ENCODE measurements around the gene TMEM132E.

The TMEM132E gene

DNA sequence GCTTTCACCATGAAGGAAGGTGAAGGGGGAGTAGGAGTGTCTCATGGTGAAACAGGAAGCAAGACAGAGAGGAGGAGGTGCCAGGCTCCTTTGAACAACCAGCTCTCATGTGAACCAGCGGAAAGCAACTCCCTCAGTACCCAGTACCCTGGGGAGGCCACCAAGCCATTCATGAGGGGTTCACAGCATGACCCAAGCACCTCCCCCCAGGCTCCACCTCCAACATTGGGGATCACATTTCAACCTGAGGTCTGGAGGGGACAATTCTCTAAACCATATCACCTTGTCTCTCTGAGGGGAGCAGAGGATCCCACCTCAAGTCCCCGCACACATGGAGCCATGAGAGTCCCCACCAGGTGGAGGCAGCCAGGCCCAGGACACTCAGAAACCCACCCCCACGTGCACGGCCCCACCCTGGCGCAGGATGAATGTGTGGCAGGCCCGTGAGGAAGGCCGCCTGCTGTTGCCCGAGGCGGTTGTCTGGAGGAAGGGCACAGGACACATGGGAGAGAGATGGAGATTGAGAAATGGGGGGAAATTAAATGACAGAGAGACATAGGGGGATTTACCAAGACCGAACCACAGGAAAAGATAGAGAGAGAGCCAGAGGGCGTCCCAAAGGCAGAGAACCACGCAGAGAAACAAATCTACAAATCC is 85.9 kb downstream of the TMEM132E start:
- no peak for DNase-seq (ENCODE audit: low read depth in 3 of 3)

DNA sequence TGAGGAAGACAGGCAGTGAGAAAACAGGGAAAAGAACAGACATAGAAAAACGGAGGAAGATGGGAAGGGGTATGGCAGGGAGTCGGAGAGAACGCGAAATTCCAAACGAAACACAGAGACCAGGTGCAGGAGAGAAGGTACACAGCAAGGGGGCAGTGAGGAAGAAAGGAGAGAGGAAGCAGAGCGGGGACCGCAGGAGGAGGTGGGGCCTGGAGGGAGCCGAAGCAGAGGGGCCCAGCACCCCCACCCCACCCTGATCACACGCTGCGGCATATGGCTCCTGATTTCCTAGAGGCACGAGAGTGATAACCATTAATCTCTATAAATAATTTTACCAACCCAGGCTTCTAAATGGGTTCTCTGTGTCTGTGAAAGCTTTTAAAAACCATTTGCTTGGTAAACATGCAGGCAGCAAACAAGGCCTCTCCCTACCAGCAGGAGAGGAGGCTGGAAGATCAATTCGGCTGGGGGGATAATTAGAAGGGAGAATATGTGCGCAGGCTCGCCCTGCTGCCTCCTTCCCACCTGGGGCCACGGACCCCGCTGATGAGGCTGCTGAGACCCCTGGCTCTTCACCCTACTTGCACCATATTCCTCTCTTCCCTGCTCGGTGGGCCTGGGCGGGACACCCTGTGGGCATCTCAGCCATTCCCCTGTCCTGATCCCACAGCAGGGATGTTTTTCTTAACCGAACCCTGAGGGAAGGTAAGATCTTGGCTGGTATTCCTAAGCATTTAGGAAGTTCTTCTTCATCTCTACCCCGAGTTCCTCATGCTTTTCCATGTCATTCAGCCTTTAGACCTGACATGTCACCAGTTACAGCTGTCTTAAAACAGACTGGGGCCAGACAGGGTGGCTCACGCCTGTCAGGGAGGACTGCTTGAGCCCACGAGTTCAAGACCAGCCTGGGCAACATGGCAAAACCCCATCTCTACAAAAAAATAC is 86.7 kb downstream of the TMEM132E start:
- no peak for DNase-seq (ENCODE audit: low read depth in 3 of 3)

DNA sequence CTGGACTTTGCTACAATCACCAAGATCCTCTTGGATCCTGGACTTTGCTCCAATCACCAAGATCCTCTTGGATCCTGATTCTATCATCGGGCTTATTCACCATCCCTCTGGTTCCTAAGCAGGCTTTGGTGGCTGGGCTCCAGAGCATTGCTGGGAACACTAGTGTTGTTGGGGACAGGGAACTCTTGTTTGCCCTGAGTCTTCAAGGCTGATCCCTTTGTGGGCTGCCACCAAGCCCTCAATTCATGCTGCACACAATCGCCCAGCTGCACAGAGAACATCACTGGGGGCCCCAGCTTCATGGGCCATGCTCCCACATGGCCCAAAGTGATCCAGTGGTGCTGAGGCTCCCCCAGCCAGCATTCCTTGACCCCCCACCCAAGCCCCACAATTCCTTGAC is 88.3 kb downstream of the TMEM132E start:
- DNase-seq (ENCODE audit: low read depth in 3 of 3): no peak

DNA sequence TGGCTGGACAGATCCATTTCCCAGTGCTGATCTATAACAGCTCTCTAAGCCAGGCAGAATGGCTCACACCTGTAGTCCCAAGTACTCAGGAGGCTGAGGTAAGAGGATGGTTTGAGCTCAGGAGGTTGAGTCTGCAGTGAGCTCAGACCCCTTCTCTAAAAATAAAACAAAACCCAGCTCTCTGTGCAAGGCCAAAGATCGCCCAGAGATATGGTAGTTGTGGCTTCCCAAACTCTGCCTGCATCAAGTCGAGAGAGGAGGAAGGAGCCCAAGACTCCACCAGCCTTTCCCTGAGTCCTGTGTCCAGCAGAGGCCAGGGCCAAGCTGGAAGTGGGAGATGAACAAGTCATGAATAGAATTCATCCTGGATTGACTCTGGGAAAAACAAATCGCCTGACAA is 88.8 kb downstream of the TMEM132E start:
- no peak for DNase-seq (ENCODE audit: low read depth in 3 of 3)

DNA sequence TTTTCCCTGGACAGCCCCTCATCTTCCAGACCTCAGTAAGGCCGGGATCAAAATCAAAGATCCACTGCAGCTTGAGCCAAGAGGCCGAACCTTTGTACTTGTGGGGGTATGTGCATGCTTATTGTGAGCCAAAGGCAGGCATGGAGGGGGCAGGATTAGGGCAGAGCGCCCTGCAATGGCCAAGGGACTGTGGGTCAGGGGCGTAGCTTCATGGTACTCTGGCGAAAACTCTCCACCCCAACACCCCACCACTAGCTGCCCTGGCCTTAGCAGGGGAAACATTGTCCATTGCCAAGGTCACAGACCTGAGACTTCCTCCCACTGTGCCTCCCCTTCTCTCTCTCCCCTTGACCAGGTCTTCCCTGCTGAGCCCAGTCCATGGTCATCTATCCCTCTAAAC is 90.1 kb downstream of the TMEM132E start:
- no peak for DNase-seq (ENCODE audit: low read depth in 3 of 3)

DNA sequence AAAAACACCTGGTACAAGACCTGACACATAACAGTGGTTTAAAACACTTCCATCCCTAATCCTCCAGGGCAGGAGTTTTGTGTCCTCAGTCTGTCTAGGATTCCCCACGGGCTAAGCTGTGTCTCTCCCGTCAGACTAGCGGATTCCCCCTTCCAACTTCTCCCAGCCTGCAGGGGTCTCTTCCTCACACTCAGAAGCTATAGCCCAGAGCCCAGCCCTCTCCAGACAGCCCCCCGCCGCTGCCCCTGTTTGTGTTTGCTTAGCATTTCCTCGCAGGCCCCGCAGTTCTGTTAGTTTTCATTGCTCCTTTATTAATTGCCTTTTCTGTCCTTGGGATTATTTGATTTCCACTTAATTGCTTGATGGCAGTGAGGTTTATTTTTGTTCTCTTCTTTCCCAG is 91.2 kb downstream of the TMEM132E start:
- no peak for DNase-seq (ENCODE audit: low read depth in 3 of 3)

DNA sequence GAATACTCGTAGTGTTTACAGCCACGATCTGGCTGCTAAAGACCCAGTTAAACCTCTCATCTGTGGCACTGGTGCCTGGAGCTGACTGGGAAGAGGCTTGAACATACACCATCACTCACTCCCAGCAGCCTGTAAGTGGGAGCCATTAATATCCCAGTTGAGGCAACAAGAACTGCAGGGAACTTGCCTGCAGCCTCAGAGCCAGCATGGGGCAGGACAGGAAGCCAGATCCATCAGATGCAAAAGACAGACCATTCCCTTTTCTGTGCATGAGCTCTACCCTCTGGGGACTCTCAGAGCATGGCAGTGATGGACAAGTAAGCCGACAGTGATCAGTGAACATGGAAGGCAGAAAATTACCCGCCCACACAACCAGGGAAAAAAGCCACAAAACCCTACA is 91.8 kb downstream of the TMEM132E start:
- DNase-seq (ENCODE audit: low read depth in 3 of 3): no peak

DNA sequence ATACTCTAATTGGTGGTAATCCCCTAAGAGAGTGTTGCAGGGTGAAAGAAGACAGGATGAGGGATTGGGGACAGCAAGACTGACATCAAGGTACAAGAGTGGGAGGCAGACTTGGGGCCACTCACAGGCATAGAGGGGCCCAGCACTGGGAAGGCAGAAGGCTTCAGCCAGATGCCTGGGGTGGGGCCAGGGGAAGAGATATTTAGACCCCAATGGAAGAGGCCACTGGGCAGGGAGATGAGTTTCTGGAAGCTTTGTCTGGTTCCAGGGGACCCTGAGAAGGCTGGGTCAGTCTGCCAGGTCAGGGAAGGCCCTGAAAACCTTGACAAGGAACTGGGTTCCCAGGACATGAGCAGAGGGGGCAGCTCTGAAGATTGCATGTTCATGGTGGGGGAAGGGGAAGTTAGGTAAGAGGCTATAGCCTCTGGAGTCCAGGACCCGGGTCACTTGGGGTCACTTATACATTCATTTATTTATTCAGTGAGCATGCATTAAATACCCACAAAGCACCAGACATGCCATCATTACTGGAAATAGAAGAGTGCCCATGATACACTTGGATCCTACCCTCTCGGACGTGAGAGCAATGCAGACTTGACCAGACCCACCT is 92.9 kb downstream of the TMEM132E start:
- DNase-seq (ENCODE audit: low read depth in 3 of 3): no peak

DNA sequence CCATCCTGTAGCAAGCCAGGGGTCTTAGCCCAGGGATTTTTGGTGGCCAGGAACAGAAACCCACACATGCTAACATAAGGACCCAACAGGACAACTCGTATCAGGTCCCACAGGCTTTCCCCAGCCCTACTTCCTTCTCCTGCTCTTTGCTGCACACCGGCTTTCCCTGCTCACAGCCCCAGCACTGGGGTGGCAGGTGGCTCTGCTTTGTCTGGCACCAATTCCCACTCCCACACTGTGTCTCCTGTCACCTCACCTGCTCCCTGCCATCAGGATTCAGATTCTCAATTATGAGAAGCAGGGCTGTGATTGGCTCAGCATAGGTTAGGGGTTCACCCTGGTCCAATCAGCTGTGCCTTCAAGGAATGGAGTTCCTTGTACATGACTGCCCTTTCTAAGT is 94.1 kb downstream of the TMEM132E start:
- no peak for DNase-seq (ENCODE audit: low read depth in 3 of 3)

DNA sequence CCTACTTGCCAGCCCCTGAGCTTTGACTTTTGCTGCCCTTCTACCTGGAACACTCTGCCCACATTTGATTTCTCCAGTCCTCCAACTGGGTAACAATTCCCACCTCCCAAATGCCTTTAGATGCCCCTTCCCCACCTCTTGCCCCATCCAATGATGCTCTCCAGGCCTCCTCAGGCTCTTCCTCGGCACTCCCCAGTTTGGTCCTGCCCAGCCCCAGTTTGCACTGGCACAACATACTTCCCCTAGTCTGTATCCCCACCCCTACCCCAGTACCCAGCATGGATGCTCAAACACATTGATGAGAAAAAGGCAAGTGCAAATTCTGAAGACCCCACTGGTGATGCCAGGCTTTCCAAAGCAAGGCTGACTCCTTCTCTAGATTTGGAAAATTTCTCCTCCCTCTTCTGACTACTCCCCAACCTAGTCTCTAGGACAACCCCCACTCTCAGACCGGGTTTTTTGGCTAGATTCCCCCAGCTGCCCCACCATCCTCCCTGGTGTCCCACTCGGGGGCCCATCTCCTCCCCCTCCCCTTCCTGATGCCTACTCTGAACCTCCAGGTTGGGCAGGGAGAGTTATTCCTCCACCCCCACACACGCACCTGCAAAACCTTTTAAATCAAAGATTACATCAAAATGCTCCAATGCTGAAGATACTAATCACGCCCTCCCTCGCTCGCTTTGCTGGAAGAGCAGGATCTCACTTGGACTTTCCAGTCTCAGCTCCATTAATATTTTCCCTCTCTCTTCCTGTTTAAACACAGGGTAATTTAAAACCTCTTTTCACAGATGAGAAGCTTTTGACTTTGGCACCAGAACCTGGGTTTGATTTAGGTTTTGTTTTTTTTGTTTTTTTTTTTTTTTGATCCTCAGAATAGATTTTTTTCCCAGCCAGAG is 94.9 kb downstream of the TMEM132E start:
- DNase-seq (ENCODE audit: low read depth in 3 of 3): no peak

DNA sequence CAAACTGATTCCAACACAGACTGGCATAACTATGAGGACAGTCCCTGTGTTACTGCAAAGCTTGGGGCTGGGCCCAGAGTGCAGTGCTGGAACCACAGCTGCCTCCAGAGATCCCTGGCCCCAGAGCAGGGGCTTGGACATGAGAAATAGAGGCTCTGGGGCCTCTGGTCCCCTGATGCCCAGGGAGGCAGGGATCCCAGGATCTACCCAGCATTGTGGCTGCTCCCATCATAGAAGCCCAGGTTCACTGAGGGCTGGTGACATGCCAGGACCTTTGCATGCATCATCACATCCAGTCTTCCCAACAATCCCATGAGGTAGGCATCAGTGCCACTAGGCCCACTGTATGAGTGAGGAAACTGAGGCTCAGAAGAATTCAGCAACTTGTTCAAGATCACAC is 95.8 kb downstream of the TMEM132E start:
- DNase-seq (ENCODE audit: low read depth in 3 of 3): no peak

DNA sequence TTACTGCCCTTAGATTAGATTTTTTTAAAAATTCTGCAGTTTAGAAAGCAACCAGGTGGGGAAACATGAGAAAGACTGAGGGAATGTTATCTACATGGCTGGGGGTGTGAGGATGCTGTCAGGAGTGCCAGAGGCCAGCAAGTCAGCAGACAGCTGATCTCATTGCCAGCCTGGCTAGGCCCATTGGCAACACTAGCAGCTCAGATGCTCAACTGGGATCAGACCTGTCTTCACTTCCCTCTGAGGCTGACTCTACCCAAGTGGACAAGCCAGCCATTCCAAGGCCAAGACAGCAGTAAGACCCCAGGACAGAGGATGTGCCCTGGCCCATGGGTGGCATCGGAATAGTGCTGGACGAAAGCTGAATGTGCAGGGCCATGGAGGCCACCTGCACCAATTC is 96.2 kb downstream of the TMEM132E start:
- DNase-seq (ENCODE audit: low read depth in 3 of 3): no peak

DNA sequence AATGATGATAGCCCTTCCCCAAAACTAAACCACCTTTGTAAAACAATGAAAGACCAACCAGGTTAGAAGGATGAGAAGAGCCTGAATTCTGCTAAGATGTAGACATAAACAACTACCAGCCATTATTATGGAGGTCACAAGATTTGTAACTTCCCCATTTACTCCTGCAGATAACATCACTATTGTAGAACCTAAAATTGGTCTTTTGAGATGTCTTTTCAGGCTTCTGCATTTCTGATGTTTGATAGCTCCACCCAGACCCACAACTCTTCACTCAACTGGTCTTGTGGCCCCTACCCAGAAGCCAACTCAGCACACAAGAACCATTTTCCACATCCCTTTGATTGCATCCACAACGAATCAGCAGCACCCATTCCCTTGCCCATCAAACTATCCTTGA is 100.8 kb downstream of the TMEM132E start:
- DNase-seq (ENCODE audit: low read depth in 3 of 3): no peak

DNA sequence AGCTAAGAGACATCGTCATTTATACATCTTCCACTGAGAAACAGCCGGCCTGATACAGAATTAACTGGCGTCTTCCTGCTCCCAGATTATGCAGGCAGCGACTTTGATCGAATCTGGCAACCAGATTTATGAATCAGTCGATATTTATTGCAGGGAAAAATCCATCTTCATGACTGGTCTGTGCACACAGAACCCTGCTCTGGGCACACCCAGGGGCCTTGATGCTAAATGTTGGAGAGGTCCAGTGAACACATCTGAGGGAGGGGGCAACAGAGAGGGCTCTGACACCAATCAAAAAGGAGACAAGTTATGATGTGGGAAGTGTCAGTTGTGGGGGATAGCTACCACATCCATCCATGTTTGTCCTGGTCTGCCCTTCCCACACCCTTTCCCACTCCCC is 102.9 kb downstream of the TMEM132E start:
- no peak for DNase-seq (ENCODE audit: low read depth in 3 of 3)

DNA sequence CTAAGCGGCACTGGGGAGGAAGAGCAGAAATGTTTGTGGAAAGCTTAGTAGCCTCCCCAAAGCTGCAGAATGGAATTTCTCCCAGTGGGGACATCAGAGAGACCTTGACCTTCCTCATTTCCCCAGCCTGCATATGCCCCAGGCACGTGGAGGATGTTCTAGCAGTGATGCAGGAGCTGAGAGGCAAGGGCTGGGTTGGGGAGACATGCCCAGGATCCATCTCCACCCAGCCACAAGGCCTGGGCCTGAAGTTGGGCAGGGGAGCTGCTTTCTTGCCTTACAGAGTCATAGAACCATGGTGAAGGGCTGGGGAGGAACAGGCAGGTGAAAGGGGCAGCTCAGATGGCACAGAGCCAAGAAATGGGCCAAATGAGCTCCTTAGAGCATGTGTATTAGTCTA is 104.0 kb downstream of the TMEM132E start:
- DNase-seq (ENCODE audit: low read depth in 3 of 3): no peak
